GM12874 (cell line): ENCODE results near the gene TULP4.

Experiments
- TF ChIP-seq, protein P1 (sequence below): IDR thresholded peaks from 2 replicates; pipeline ENCODE4 v1.5.1; 2011; ENCODE audit warnings: low read depth, mild to moderate bottlenecking, control low read depth, low read length, moderate library complexity; ENCODE audit not compliant: insufficient read depth

TULP4 gene

DNA sequence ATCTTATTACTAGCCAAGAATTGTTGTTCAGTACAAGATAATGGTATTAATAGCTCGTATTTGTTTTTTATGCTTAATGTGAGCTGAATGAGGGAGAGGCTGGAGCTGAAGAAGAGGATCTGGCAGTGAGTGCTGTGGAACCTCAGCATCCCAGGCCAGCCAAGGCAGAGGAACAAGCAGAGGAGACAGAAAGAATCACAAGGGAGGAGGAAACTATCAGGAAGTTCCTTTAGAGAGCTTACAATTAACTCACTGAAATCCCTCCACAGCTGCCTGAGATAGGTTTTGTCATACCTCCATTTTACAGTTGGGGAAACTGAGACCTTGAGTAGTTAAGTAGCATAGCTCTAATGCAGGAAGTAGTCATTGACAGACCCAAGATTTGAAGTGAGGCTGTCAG is 39.9 kb upstream of the TULP4 start:
- TF ChIP-seq, protein P1, sequence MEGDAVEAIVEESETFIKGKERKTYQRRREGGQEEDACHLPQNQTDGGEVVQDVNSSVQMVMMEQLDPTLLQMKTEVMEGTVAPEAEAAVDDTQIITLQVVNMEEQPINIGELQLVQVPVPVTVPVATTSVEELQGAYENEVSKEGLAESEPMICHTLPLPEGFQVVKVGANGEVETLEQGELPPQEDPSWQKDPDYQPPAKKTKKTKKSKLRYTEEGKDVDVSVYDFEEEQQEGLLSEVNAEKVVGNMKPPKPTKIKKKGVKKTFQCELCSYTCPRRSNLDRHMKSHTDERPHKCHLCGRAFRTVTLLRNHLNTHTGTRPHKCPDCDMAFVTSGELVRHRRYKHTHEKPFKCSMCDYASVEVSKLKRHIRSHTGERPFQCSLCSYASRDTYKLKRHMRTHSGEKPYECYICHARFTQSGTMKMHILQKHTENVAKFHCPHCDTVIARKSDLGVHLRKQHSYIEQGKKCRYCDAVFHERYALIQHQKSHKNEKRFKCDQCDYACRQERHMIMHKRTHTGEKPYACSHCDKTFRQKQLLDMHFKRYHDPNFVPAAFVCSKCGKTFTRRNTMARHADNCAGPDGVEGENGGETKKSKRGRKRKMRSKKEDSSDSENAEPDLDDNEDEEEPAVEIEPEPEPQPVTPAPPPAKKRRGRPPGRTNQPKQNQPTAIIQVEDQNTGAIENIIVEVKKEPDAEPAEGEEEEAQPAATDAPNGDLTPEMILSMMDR = no peak

DNA sequence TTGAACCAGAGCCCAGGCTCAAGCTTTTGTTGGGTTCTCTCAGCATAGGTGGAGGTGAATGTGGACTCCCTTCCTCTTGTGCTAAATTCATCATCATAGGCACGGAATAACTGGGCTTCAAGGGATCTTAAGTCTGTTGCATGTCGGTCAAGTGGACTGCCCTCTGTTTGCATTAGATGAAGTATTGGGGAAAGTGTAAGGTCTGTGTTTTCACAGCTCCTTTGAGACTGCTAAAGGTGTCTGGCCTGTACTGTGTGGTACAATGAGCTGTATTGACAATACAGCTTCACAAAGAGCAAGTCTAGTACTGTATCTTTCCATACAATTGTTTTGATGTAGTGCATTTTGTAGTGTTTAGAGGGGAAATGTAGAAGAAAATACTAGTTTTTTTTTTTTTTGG is 34.3 kb upstream of the TULP4 start:
- TF ChIP-seq, protein P1 = no peak

DNA sequence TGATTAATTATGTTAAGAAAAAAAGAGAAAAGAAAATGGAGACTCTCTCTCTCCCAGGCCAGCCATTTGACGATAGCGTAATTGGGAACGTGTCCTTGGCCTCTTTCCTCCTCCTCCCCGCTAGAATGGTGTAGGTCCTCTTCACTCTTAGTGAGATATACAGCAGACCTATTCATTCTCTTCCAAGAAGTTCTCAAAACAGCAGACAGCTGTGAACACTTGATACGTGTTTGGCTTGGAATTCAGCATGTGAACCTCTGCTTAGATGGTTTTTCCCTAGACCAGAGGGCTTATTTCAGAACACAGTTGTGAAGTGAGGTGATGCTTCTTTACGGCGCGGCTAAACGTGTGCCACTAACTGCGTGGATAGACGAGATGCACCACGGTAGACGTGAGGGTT is 32.6 kb upstream of the TULP4 start:
- TF ChIP-seq, protein P1 = no peak

DNA sequence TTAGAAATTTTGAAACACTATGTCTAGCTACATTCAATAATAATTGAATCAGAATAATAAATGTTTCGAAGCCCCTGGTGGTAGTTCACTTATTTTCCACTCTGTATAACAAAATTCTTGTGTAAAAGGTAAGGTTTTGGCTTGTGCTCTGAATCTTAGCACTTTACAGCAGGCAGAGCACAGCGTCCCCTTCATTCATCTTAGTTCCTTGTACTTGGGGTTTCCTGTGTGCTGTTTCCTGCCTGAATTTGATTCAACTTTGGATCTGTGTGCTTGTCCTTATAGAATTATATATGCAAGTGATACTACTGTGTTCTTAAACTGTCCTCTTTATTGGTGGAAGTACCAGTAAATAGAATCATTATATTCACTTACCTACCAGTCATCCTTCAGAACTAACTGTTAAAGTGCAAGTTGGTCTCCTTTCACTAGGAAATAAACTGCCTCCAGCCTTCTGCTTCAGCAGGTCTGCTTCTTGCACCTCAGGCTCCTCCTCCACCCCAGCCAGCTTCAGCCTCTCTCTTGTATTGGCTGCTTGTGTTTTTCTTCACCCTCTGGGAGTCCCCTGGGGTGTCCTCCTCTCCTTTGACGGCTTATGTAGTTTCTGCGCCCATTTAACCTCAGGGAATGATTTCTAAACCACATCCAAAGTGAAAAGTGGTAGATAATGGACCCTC is 28.8 kb upstream of the TULP4 start:
- TF ChIP-seq, protein P1 = no peak

DNA sequence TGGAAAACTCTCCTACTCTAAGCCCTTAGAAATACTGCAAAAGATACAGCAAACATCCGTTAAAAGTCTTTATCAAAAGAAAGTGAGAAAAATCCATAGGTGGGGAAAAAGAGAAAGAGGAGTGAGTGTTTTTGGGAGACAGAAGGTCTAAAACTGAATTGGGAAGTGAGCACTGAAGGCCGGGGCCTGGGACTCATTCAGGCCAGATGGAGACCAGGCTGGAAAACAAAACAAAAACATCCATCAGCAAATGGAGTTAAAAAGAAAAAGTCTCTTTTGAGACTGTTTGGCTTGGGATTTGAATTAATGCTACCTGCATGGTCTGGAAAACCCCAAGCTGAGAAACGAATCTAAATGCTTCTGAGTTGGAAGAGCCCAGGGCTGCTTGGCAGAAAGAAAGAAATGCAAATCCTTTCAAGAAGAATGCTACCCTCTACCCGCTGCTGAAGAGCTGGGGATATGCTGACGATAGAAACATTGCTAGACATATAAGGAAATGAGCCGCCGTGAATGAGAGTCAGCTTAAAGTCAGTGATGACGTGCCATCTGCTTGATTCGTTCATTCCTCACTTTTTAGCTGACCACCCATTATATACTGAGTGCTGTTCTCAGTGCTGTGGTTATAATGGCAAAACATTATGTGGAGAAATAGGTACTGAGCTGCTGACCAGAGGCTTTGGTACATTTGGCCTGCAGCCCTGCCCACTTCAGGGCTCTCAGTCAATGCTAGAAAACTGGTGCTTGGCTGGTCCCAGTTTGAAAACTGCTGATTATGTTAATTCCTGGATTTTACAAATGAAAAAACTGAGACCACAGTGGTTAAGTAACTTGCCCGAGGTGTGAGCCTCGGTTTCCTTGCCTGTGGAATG is 28.0 kb upstream of the TULP4 start:
- TF ChIP-seq, protein P1 = no peak

DNA sequence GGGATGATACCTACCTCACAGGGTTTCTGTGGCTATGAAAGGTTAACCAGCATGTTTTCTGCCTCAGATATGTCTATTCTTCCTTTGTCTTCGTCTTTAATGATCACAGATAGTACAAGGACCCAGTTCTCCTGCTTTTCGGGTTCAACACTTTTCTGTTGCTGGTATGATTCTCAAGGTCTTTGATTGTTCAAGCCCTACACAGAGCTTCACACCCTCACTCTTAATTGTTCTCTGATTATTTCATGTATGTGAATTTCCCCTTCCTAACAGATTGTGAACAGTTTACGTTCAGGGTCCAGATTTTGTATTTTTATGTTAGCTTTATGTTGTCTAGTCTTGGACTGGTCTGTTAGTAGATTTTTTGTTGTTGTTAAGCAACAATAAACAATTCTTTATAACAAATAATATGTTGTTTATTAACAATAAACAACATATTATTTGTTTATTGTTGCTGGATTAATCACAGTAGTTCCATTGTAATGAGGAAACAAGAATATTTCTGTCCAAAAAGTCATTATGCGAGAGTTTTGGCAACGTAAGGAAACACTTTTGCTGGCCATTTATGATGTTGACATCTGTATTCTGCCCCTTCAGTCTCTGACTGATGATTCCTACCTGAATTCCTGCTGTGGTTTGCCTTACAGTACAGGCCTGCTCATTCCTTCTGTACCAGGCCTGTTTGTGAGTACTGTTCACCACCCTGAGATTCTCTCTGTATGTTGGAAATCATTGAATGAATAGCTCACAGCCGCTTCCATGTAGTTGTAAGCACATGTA is 27.2 kb upstream of the TULP4 start:
- TF ChIP-seq, protein P1 = no peak

DNA sequence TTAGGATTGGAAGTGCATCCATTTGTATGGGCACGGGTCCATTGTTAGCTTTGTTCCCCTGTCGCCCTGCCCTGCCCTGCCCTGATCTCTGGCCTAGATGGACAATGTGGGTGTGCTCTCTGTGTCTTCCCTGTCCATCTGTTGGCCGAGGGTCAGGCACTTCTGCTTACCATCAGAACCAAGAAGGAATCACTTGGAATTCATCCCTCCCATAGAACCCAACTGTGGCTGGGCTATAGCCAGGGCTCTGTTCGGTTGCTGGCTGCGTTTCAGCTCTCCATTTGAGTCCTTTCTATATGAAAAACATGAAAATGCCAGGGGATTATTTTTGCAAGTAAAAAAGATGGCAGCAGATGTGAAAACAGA is 26.6 kb upstream of the TULP4 start:
- TF ChIP-seq, protein P1 = no peak
